Keratinocyte (primary cell): ENCODE measurements around the gene UBE2J2. TPM values are rescaled to one million over a fixed set of nuclear protein-coding genes. Genes with fewer than 3 reads are reported as not detected.

ENCODE experiments used
- DNase-seq: peaks from one replicate; pipeline ENCODE4 v3.0.0-alpha.2; 2011; ENCODE audit warnings: low read depth, missing footprints, low spot score
- FAIRE-seq: peaks from 2 replicates; lab custom pipeline; 2011; peaks lifted over from hg19 to GRCh38; lab: Jason Lieb, UNC
- H2AFZ ChIP-seq: 2 replicates; pipeline ENCODE4 v1.6.0; 2012; ENCODE audit warnings: low read length, control low read depth, inconsistent platforms; ENCODE audit not compliant: control insufficient read depth
- H3K27ac ChIP-seq: 2 replicates; pipeline ENCODE4 v1.5.1; 2011; ENCODE audit warnings: low read length; ENCODE audit not compliant: control insufficient read depth, insufficient read depth
- H3K27me3 ChIP-seq: 3 replicates; pipeline ENCODE4 v1.6.0; 2011; ENCODE audit warnings: low read length; ENCODE audit not compliant: control insufficient read depth, insufficient read depth; ENCODE audit errors: extremely low read depth
- H3K36me3 ChIP-seq, 2 experiments: 2 replicates in 1 of 2; 3 replicates in 1 of 2; pipeline ENCODE4 v1.5.1; 2011; ENCODE audit warnings: low read length in 2 of 2, mild to moderate bottlenecking in 1 of 2; ENCODE audit not compliant: control insufficient read depth in 2 of 2, insufficient read depth in 2 of 2; ENCODE audit errors: extremely low read depth in 1 of 2
- H3K4me1 ChIP-seq: 3 replicates; pipeline ENCODE4 v1.5.1; 2011; ENCODE audit warnings: low read length; ENCODE audit not compliant: control insufficient read depth, insufficient read depth; ENCODE audit errors: extremely low read depth
- H3K4me2 ChIP-seq: 3 replicates; pipeline ENCODE4 v1.6.0; 2011; ENCODE audit warnings: low read depth, low read length; ENCODE audit not compliant: control insufficient read depth, insufficient read depth; ENCODE audit errors: extremely low read depth
- H3K4me3 ChIP-seq, 3 experiments: fragments of 200-600 bp in 1 of 3; sonication (generic) in 1 of 3; 2 replicates in 2 of 3; 3 replicates in 1 of 3; pipeline ENCODE4 v1.5.1; 2011 to 2016; ENCODE audit warnings: low read length in 3 of 3, mild to moderate bottlenecking in 3 of 3, control low read depth in 2 of 3, inconsistent platforms in 1 of 3, low read depth in 1 of 3, mixed read lengths in 1 of 3, mixed run types in 1 of 3, moderate library complexity in 1 of 3; ENCODE audit not compliant: control insufficient read depth in 2 of 3, insufficient read depth in 2 of 3; ENCODE audit errors: extremely low read depth in 1 of 3
- H3K79me2 ChIP-seq: 2 replicates; pipeline ENCODE4 v1.6.0; 2012; ENCODE audit warnings: low read length; ENCODE audit not compliant: control insufficient read depth, insufficient read depth
- H3K9ac ChIP-seq: 3 replicates; pipeline ENCODE4 v1.6.0; 2011; ENCODE audit warnings: low read length; ENCODE audit not compliant: control insufficient read depth, insufficient read depth; ENCODE audit errors: extremely low read depth
- H3K9me1 ChIP-seq: 3 replicates; pipeline ENCODE4 v1.6.0; 2011; ENCODE audit warnings: low read length; ENCODE audit not compliant: control insufficient read depth, insufficient read depth; ENCODE audit errors: extremely low read depth
- H3K9me3 ChIP-seq: 2 replicates; pipeline ENCODE4 v1.5.1; 2012; ENCODE audit warnings: low read depth, low read length; ENCODE audit not compliant: control insufficient read depth
- H4K20me1 ChIP-seq: 3 replicates; pipeline ENCODE4 v1.6.0; 2011; ENCODE audit warnings: low read length; ENCODE audit not compliant: control insufficient read depth, insufficient read depth; ENCODE audit errors: extremely low read depth
- CTCF ChIP-seq, 3 experiments: IDR thresholded peaks in 1 of 3; conservative IDR thresholded peaks in 1 of 3; optimal IDR thresholded peaks in 1 of 3; 2 replicates in 2 of 3; 3 replicates in 1 of 3; pipeline versions ENCODE3 to v1.5.1; 2011; ENCODE audit warnings: low read length in 3 of 3, mild to moderate bottlenecking in 3 of 3, moderate library complexity in 2 of 3, control low read depth in 1 of 3, inconsistent platforms in 1 of 3; ENCODE audit not compliant: insufficient read depth in 2 of 3; ENCODE audit errors: extremely low read depth in 1 of 3
- EZH2 ChIP-seq: IDR thresholded peaks from one replicate; pipeline ENCODE4 v1.6.1; 2012; ENCODE audit warnings: inconsistent platforms, mild to moderate bottlenecking, low read length, moderate library complexity
- dilution Hi-C: fragments of 300-500 bp; cut with MboI; formaldehyde crosslinking; loops from one replicate; pipeline ENCODE4 v1.7.0; 2020; ENCODE audit warnings: low sequenced_read_pairs; ENCODE audit not compliant: extremely low pct_ligation_motif_present
- polyA plus RNA-seq, 5 experiments: library from polyadenylated mRNA; depleted of rRNA in 3 of 5; stranded (reverse) in 3 of 5; stranded (forward) in 1 of 5; unstranded in 1 of 5; fragments of >200 nt; gene quantifications; 1 replicate in 1 of 5; 2 replicates in 3 of 5; 3 replicates in 1 of 5; pipeline versions ENCODE4 v1.2.1 to v1.2.3, GENCODE V29; 2011 to 2012; ENCODE audit warnings: missing spikeins in 2 of 5, low read depth in 1 of 5, low replicate concordance in 1 of 5

Gene UBE2J2
- polyA plus RNA-seq, 1 donor (not counting 4 experiments of a cell fraction or from before 2014, with no cell fraction given): 27.0 TPM

- Histone ChIP-seq H3K9me3 (no peaks in the 10 kb centered on the region), H3K27me3 (peaks cover 20% of the 10 kb centered on the region), H3K79me2 (no peaks in the 10 kb centered on the region), H3K36me3 (no peaks in the 10 kb centered on the region), H3K4me3 (no peak overlapping the region), H3K9ac (no peak overlapping the region), H2AFZ (no peak overlapping the region), H3K4me1 (peaks cover 10% of the 10 kb centered on the region), H3K4me2 (no peak overlapping the region), H3K27ac (no peak overlapping the region), H4K20me1 (no peaks in the 10 kb centered on the region), H3K9me1 (no peaks in the 10 kb centered on the region)
- TF ChIP-seq CTCF (optimal IDR thresholded peaks at IDR 0.05 in 1 of 3, IDR thresholded peaks at IDR 0.05 in 1 of 3, conservative IDR thresholded peaks at IDR 0.05 in 1 of 3; ENCODE audit: extremely low read depth in 1 of 3, insufficient read depth in 2 of 3, low read length in 3 of 3): no peak
- no peak for TF ChIP-seq EZH2
- no peak for FAIRE-seq
- no peak for DNase-seq
- dilution Hi-C loops: no loop called here
These were observed 30.4 kb downstream of the UBE2J2 start for GRCh38 chr1:1243266-1243660.

GRCh38 chr1:1242461-1243265, 31.0 kb downstream of the UBE2J2 start:
- Histone ChIP-seq H3K4me1 (peaks cover 15% of the 10 kb centered on the region), H3K4me2 (no peak overlapping the region), H4K20me1 (no peaks in the 10 kb centered on the region), H3K27ac (no peak overlapping the region), H3K27me3 (peaks cover 20% of the 10 kb centered on the region), H3K9me1 (no peaks in the 10 kb centered on the region), H3K9me3 (no peaks in the 10 kb centered on the region), H3K79me2 (no peaks in the 10 kb centered on the region), H3K9ac (no peak overlapping the region), H2AFZ (no peak overlapping the region), H3K36me3 (no peaks in the 10 kb centered on the region), H3K4me3 (no peak overlapping the region)
- TF ChIP-seq CTCF (optimal IDR thresholded peaks at IDR 0.05 in 1 of 3, IDR thresholded peaks at IDR 0.05 in 1 of 3, conservative IDR thresholded peaks at IDR 0.05 in 1 of 3; ENCODE audit: extremely low read depth in 1 of 3, insufficient read depth in 2 of 3, low read length in 3 of 3) (no peak), EZH2 (no peak)
- DNase-seq (no peak), FAIRE-seq (no peak)
- dilution Hi-C loops: no loop called here
